ENCODE measurements around the gene CAMK2D. TPM values are rescaled to one million over a fixed set of nuclear protein-coding genes. Genes with fewer than 3 reads are reported as not detected.

The CAMK2D gene
- total RNA-seq, 2 experiments from 2014 or later, result 62.8 to 66.1 TPM

DNA sequence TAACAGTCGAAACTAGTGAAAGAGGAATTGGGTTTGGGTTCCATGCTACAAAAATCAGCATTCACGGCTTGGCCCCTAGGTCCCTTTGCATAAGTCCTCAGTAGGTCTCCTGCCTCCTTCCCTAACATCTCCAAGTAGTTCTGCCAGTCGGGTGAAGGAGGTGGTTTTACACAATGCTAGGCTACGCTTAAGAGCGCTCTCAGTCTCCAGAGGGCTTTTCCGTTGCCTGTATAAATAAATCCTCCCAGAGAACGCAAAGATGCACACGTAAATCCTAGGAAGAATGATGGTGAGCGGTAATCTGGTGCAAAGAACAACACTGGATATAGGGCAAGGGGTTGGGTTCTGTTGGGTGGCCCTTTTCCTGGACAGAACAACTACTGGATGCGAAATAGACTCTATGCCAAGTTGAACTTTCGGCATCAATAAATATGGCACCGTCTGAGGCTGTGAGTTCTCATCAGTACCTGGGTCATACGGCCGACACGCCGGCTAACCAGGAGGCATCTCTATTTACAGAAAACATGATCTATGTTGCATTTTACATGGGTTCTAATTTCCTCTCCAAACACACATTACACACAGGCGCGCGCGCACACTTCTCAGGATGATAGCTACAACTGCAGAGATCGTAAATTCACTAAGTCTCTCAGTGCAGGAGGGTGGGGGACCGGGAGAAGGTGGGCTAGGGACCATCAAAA lies 1.3 kb downstream of the CAMK2D start:
- H3K4me1 Mint-ChIP-seq (ENCODE audit: low read depth), result peaks cover 49% of the 10 kb centered on the region
- intact Hi-C loops (cut with micrococcal nuclease), result loop anchor here (5.0 to 10.0 kb wide), 4 partner anchors 123 to 368 kb away; no protein-coding TSS in a partner anchor

DNA sequence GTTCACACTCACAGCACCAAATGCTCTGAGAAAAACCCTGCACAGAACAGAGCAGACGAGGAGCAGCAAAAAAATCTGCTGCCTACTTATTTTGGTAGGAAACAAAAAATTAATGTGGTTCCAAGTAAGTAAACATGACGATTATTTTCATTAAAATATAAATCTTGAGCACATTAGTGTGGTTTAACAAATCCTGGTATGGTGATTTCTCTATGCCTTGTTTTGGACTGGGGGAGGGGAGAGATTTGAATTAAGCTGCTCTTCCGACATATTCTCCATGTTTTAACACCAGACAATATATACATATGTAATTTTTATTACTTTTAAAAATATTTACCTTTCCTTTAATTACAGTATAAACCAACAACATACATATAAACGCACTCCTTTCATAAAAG lies 1.8 kb downstream of the CAMK2D start:
- H3K9me3 Mint-ChIP-seq, result no peaks in the 10 kb centered on the region
- DNase-seq (no peak), ATAC-seq (no peak)
- ChIA-PET POLR2A (interaction anchor here (1.0 to 1.3 kb wide), 2 partner anchors 82 to 219 kb away, joined by 3 to 4 read pairs; no protein-coding TSS in a partner anchor), CTCF (interaction anchor here (1.4 to 3.4 kb wide), 2 partner anchors 25 to 212 kb away, joined by 4 to 20 read pairs; no protein-coding TSS in a partner anchor)
- intact Hi-C loops (cut with micrococcal nuclease), result loop anchor here (5.0 to 10.0 kb wide), 4 partner anchors 122 to 367 kb away; no protein-coding TSS in a partner anchor
- peak overlapping the region; percentile 98 for H3K27ac Mint-ChIP-seq
- peaks cover 52% of the 10 kb centered on the region for H3K4me1 Mint-ChIP-seq (ENCODE audit: low read depth)
- H3K36me3 Mint-ChIP-seq (ENCODE audit: low read depth), result peaks cover 44% of the 10 kb centered on the region
- H3K4me3 Mint-ChIP-seq, result peak overlapping the region; percentile 98
- TF ChIP-seq, protein P1, sequence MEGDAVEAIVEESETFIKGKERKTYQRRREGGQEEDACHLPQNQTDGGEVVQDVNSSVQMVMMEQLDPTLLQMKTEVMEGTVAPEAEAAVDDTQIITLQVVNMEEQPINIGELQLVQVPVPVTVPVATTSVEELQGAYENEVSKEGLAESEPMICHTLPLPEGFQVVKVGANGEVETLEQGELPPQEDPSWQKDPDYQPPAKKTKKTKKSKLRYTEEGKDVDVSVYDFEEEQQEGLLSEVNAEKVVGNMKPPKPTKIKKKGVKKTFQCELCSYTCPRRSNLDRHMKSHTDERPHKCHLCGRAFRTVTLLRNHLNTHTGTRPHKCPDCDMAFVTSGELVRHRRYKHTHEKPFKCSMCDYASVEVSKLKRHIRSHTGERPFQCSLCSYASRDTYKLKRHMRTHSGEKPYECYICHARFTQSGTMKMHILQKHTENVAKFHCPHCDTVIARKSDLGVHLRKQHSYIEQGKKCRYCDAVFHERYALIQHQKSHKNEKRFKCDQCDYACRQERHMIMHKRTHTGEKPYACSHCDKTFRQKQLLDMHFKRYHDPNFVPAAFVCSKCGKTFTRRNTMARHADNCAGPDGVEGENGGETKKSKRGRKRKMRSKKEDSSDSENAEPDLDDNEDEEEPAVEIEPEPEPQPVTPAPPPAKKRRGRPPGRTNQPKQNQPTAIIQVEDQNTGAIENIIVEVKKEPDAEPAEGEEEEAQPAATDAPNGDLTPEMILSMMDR (IDR thresholded peaks at IDR 0.05), result no peak
- no peaks in the 10 kb centered on the region for H3K27me3 Mint-ChIP-seq

More for the DNA sequence above, 1.3 kb downstream of the CAMK2D start:
- peak overlapping the region; percentile 98 for H3K27ac Mint-ChIP-seq
- H3K4me3 Mint-ChIP-seq, result peak overlapping the region; percentile 98
- TF ChIP-seq, protein P1 (IDR thresholded peaks at IDR 0.05), result no peak
- ChIA-PET POLR2A (interaction anchor here (0.7 to 1.5 kb wide), 13 partner anchors 9 to 220 kb away, joined by 3 to 12 read pairs (median 3); no protein-coding TSS in a partner anchor), CTCF (interaction anchor here (1.0 to 3.4 kb wide), 2 partner anchors 124 to 213 kb away, joined by 4 to 20 read pairs; no protein-coding TSS in a partner anchor)
- H3K9me3 Mint-ChIP-seq, result no peaks in the 10 kb centered on the region
- DNase-seq, result peak; percentile 63
- H3K27me3 Mint-ChIP-seq, result no peaks in the 10 kb centered on the region
- ATAC-seq, result no peak
- H3K36me3 Mint-ChIP-seq (ENCODE audit: low read depth), result peaks cover 40% of the 10 kb centered on the region

DNA sequence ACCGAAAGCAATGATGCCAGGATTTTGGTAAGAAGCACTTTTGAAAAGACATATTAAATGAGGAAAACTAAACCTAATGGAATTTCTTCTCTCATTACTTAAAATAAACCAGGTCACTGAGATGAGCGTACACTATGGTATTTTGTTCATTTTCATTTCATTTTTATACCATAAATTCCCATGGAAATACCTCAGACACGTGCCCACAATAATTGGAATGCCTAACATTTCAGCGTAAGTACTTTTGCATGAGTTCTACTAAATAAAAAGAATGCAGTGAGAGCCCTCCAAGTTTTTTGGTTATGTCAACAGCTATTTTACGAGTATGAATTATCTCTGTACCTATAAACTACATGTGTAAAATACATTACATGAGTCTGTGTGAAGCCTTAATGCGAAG lies 3.2 kb downstream of the CAMK2D start:
- Mint-ChIP-seq H3K4me3 (peak overlapping the region; percentile 98), H3K27me3 (no peaks in the 10 kb centered on the region), H3K27ac (peak overlapping the region; percentile 90), H3K9me3 (no peaks in the 10 kb centered on the region), H3K4me1 (ENCODE audit: low read depth) (peaks cover 49% of the 10 kb centered on the region), H3K36me3 (ENCODE audit: low read depth) (peaks cover 46% of the 10 kb centered on the region)
- DNase-seq, result no peak
- CTCF ChIA-PET, result interaction anchor here (1.1 to 3.4 kb wide), 4 partner anchors 24 to 211 kb away, joined by 3 to 20 read pairs (median 4); no protein-coding TSS in a partner anchor
- intact Hi-C loops (cut with micrococcal nuclease), result no loop called here
- ATAC-seq, result no peak
- TF ChIP-seq, protein P1 (IDR thresholded peaks at IDR 0.05), result no peak
- POLR2A ChIA-PET, result no interaction called here

DNA sequence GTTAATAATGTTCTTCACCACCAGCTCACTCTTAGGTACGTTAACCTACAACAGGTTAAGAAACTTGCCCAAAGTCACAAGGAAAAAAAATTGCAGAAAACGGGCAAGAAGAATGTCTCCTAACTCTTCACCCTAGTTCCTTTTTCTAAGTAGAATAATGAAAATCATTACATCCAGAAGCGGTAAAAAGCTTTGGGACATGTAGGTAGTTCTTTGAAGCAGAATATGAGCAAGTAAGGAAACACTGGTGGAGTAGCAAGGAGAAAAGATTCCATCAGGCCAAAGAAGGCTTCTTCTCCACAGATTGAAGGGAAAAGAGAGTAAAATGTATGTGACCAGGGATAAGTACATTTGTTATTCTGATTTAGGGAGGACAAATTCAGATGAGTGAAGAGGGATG lies 4.1 kb downstream of the CAMK2D start:
- Mint-ChIP-seq H3K4me3 (peak overlapping the region; percentile 98), H3K27me3 (no peaks in the 10 kb centered on the region), H3K27ac (peak overlapping the region; percentile 90), H3K4me1 (ENCODE audit: low read depth) (peaks cover 46% of the 10 kb centered on the region), H3K9me3 (no peaks in the 10 kb centered on the region), H3K36me3 (ENCODE audit: low read depth) (peaks cover 53% of the 10 kb centered on the region)
- CTCF ChIA-PET, result no interaction called here
- TF ChIP-seq, protein P1 (IDR thresholded peaks at IDR 0.05), result no peak
- no peak for ATAC-seq
- POLR2A ChIA-PET, result no interaction called here
- no peak for DNase-seq
- intact Hi-C loops (cut with micrococcal nuclease), result no loop called here

DNA sequence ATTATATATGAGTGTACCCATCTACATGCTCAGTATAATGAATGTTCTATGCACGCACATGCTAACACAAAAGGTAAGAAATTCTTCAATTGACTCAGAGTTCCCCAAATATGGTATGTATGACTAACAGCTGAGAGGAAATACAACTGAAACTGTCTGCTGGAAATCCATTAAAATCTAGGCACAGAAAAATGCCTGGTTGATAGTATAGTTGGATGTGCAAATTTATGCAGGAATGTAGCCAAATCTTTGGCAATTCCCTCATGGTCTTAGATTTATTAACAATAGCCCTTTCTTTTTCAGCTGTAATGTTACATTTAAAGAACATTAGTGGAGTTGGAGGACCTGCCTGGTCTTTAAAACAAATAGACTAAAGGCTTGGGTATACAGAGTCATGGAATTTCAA lies 5.5 kb downstream of the CAMK2D start:
- DNase-seq, result no peak
- Mint-ChIP-seq H3K27ac (peak overlapping the region; percentile 83), H3K27me3 (no peaks in the 10 kb centered on the region), H3K36me3 (ENCODE audit: low read depth) (peaks cover 59% of the 10 kb centered on the region), H3K9me3 (no peaks in the 10 kb centered on the region), H3K4me3 (peak overlapping the region; percentile 40), H3K4me1 (ENCODE audit: low read depth) (peaks cover 49% of the 10 kb centered on the region)
- intact Hi-C loops (cut with micrococcal nuclease), result loop anchor here (1.0 kb wide), 1 partner anchor 73 kb away; no protein-coding TSS in a partner anchor
- ChIA-PET CTCF (no interaction called here), POLR2A (no interaction called here)
- peak; percentile 72 for ATAC-seq
- TF ChIP-seq, protein P1 (IDR thresholded peaks at IDR 0.05), result no peak
